ENCODE data around the gene ODAD2.

Gene ODAD2

GRCh38 chr10:27838361-27838760 lies 160.5 kb downstream of the ODAD2 start:
- no peak for DNase-seq (ENCODE audit: low read depth)

GRCh38 chr10:27834476-27834875 lies 164.4 kb downstream of the ODAD2 start:
- DNase-seq (ENCODE audit: low read depth): no peak

- no peak for DNase-seq (ENCODE audit: low read depth)
These were observed 165.1 kb downstream of the ODAD2 start for GRCh38 chr10:27833792-27834191.

DNA sequence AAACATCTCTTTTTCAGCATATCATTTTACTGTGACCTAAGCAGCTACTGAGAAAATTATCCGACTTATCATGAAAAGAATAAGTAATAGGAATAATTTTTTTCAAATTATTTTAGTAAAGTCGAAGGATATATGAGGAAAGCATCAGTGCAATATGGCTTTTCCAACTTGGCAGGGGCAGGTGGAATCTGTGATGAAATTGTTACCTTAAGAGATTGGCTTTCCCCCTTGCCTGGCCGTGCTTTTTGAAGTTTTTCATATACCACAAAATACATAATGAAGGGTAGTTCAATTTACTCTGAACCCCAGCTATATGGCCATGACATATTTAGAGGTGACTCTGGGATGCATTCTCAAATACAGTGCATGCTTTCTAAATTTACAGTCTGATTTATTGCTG lies 166.1 kb downstream of the ODAD2 start:
- no peak for DNase-seq (ENCODE audit: low read depth)

GRCh38 chr10:27826369-27826768 lies 172.5 kb downstream of the ODAD2 start:
- no peak for DNase-seq (ENCODE audit: low read depth)

GRCh38 chr10:27822301-27822700 lies 176.6 kb downstream of the ODAD2 start:
- no peak for DNase-seq (ENCODE audit: low read depth)

- no peak for DNase-seq (ENCODE audit: low read depth)
These were observed 178.2 kb downstream of the ODAD2 start for GRCh38 chr10:27820637-27821036.

GRCh38 chr10:27819781-27820531 lies 178.9 kb downstream of the ODAD2 start:
- DNase-seq (ENCODE audit: low read depth): no peak

- no peak for DNase-seq (ENCODE audit: low read depth)
These were observed 182.6 kb downstream of the ODAD2 start for GRCh38 chr10:27816320-27816719.

- DNase-seq (ENCODE audit: low read depth): no peak
These were observed 183.0 kb downstream of the ODAD2 start for GRCh38 chr10:27815846-27816245.

DNA sequence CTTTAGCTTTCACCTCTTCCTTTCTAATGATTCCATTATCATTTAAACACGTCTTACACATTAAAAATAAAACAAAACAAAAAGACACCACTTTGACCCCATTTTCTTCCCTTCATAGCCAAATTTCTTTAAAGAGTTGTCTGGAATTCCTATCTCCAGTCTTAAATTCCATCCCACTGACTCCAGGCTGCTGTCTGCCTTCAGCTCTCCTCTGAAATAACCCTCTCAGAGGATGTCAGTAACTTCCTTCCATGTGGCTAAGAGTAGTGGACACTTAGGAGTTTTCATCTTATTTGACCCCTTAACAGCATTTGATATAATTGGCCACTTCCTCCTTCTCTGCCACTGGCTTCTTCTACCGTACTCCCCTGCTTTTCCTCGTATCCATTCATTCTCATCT lies 183.6 kb downstream of the ODAD2 start:
- no peak for DNase-seq (ENCODE audit: low read depth)

GRCh38 chr10:27805180-27805579 lies 193.7 kb downstream of the ODAD2 start:
- DNase-seq (ENCODE audit: low read depth): no peak

GRCh38 chr10:27804136-27804535 lies 194.7 kb downstream of the ODAD2 start:
- DNase-seq (ENCODE audit: low read depth): no peak

DNA sequence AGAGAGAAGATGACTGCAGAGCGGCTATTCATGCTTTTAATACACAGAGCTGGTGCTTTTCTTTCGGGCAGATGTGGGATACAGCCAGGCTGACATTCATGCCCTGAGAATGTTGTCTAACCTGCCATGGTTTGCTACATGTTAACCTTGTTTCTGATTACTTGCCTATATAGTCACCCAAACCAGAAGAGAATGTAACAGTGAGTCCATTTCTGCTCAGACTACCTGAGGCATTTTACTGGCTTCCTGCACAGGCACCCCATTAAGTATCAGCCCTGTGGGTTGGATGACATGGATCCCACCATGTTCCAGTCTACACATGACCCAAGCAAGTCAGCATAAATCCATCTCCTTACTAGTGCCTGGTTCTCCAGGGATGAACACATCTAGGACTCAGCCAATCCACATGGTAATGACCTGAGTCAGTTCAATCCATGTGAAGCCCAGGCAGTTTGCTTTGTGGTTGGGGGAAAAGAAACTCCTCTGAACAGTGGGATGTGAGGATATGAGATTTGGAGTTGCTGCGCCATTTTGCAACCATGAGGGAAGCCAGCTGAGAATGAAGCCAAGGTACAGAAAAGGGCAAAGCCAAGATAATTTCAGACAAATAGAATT lies 197.6 kb downstream of the ODAD2 start:
- DNase-seq (ENCODE audit: low read depth): no peak

GRCh38 chr10:27799046-27799445 lies 199.8 kb downstream of the ODAD2 start:
- no peak for DNase-seq (ENCODE audit: low read depth)

- no peak for DNase-seq (ENCODE audit: low read depth)
These were observed 204.7 kb downstream of the ODAD2 start for GRCh38 chr10:27794157-27794556.

GRCh38 chr10:27792216-27792615 lies 206.7 kb downstream of the ODAD2 start:
- DNase-seq (ENCODE audit: low read depth): no peak

DNA sequence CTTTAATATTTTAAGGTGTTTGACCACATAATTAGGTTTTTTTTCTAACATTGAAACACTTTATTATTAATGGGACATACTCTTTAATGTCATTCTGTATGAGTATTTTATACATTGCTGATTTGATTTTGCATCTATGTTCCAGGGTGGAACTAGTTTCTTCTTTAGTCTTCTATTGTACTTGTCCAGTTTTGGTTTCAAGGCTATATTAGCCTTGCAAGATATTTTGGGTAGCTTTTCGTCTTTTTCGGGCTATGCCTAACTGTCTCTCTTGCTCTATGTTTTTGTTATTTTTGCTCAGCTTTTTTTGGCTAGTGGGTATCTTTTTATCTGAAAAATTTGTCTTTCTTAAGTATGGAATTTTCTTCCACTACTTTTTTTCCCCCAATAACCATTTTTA lies 214.6 kb downstream of the ODAD2 start:
- no peak for DNase-seq (ENCODE audit: low read depth)

- no peak for DNase-seq (ENCODE audit: low read depth)
These were observed 215.2 kb downstream of the ODAD2 start for GRCh38 chr10:27783660-27784059.

GRCh38 chr10:27779462-27780015 lies 219.3 kb downstream of the ODAD2 start:
- DNase-seq (ENCODE audit: low read depth): no peak

- no peak for DNase-seq (ENCODE audit: low read depth)
These were observed 224.0 kb downstream of the ODAD2 start for GRCh38 chr10:27774831-27775230.

DNA sequence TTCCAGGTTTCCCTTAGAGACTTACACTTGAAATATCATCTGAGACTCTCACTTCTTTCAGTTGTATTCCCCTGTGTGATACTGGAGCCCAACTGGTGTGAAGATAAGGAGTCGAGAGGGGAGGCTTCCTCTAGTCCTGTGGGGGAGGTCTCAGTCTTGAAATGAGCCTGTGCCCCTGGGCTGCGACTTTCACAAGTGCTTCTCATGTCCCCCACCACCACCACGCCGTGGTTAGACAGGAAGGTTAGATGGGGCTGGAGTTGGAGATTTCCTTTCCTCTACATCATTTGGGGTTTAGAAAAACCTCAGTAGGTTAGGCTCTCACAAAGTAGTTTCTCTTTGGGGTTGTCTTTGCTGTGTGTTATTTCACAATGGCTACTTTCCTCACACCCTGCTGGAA lies 227.6 kb downstream of the ODAD2 start:
- DNase-seq (ENCODE audit: low read depth): no peak

DNA sequence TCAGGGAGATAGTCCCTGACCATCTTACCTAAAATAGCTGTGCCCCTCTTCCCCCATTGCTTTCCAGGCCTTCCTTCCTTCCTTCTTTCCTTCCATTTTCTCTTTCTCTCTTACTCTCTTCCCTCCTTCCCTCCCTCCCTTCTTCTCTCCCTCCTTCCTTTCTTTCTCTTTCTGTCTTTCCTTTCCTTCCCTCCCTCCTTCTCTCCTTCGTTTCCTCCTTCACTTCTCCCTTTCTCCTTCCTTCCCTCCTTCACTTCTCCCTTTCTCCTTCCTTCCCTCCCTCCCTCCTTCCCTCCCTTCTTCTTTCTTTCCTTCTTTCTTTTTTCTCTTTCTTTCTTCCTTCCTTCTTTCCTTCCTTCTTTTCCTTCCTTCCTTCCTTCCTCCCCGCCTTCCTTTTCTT lies 228.7 kb downstream of the ODAD2 start:
- DNase-seq (ENCODE audit: low read depth): no peak
